ENCODE measurements around the gene IQSEC1. TPM values are rescaled to one million over a fixed set of nuclear protein-coding genes. Genes with fewer than 3 reads are reported as not detected.

The IQSEC1 gene
- total and polyA plus RNA-seq, 9 of the 15 experiments (the other 6 are each of a cell fraction or from before 2014, with no cell fraction given), result 0.56 to 39.0 (median 6.8) TPM

GRCh38 chr3:13025778-13026518, 47.3 kb downstream of the IQSEC1 start (continued):
- TF ChIP-seq CEBPZ (IDR thresholded peaks at IDR 0.05; ENCODE audit: borderline replicate concordance, low read depth, low read length) (no peak), MLX (CRISPR knock-in tag; conservative IDR thresholded peaks at IDR 0.05) (no peak), ZNF644 (tag; IDR thresholded peaks at IDR 0.05; ENCODE audit: low read depth) (no peak), ZKSCAN1 (IDR thresholded peaks at IDR 0.05; ENCODE audit: low read depth, low read length) (no peak), EWSR1 (IDR thresholded peaks at IDR 0.05; ENCODE audit: borderline replicate concordance, low read depth, partially characterized antibody) (no peak), TFE3 (CRISPR knock-in tag; IDR thresholded peaks at IDR 0.05) (no peak), NR3C1 (CRISPR knock-in tag; IDR thresholded peaks at IDR 0.05) (no peak), NCOA1 (IDR thresholded peaks at IDR 0.05; ENCODE audit: low read depth) (no peak), VEZF1 (CRISPR knock-in tag; IDR thresholded peaks at IDR 0.05) (no peak), C11orf30 (IDR thresholded peaks at IDR 0.05; ENCODE audit: low read depth) (no peak), KLF6 (CRISPR knock-in tag; IDR thresholded peaks at IDR 0.05; ENCODE audit: borderline replicate concordance) (no peak), E4F1 (CRISPR knock-in tag; IDR thresholded peaks at IDR 0.05; ENCODE audit: borderline replicate concordance) (no peak)
